ENCODE results near the gene GALNT13. TPM values are rescaled to one million over a fixed set of nuclear protein-coding genes. Genes with fewer than 3 reads are reported as not detected.

GALNT13 gene
- total RNA-seq, 2 experiments from 2014 or later = not detected

DNA sequence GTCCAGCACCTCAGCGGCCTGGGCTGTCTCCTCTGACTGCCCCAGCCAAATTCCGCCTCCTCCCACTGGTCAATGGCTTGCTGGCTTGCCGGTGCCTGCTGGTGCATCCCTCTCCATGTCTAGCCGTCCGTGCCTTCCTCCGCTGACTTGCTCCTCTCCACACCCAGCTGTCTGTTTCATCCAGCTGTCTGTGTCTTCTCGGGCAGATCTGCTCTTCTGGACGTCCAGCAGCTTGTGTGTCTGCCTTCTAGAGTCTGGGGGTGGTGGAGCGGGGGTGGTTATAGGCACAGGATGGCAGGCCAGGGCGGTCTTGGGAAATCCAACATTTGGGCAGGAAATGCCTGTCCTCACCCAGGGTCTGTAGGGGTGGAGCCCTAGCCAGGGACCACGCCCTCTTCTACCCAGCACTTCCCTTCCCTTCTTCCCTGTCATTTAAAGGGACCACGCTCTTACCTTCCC, 369.2 kb downstream of the GALNT13 start:
- H4K20me1 ChIP-seq (ENCODE audit: insufficient read depth, low read length) = no peaks in the 10 kb centered on the region
- no peaks in the 10 kb centered on the region for H3K9me2 ChIP-seq (ENCODE audit: insufficient read depth, low read length)
- POLR2A ChIA-PET = no interaction called here
- no peak overlapping the region for H3K4me3 ChIP-seq (ENCODE audit: low read depth, low read length, poor library complexity, severe bottlenecking)
- no TSS peak for BruUV-seq (replicated peaks)
- CTCF ChIA-PET (ENCODE audit: unreplicated experiment) = no interaction called here
- no peak overlapping the region for H2AFZ ChIP-seq (ENCODE audit: low read length)
- intact Hi-C loops (cut with micrococcal nuclease; ENCODE audit: unreplicated experiment) = no loop called here
- no peaks in the 10 kb centered on the region for H3K4me1 ChIP-seq (ENCODE audit: insufficient read depth, low read length, poor library complexity, severe bottlenecking)
- H3K27ac ChIP-seq (ENCODE audit: low read depth, low read length, poor library complexity, severe bottlenecking) = no peak overlapping the region
- H3K9me3 ChIP-seq (ENCODE audit: low read length) = no peaks in the 10 kb centered on the region
- no peak overlapping the region for H3K4me2 ChIP-seq (ENCODE audit: low read length)
- no peaks in the 10 kb centered on the region for H3K79me2 ChIP-seq (ENCODE audit: insufficient read depth, low read depth, low read length)
- H3K36me3 ChIP-seq (ENCODE audit: insufficient read depth, low read length) = no peaks in the 10 kb centered on the region
- no peak for DNase-seq (ENCODE audit: low spot score)
- TF ChIP-seq, protein P1, sequence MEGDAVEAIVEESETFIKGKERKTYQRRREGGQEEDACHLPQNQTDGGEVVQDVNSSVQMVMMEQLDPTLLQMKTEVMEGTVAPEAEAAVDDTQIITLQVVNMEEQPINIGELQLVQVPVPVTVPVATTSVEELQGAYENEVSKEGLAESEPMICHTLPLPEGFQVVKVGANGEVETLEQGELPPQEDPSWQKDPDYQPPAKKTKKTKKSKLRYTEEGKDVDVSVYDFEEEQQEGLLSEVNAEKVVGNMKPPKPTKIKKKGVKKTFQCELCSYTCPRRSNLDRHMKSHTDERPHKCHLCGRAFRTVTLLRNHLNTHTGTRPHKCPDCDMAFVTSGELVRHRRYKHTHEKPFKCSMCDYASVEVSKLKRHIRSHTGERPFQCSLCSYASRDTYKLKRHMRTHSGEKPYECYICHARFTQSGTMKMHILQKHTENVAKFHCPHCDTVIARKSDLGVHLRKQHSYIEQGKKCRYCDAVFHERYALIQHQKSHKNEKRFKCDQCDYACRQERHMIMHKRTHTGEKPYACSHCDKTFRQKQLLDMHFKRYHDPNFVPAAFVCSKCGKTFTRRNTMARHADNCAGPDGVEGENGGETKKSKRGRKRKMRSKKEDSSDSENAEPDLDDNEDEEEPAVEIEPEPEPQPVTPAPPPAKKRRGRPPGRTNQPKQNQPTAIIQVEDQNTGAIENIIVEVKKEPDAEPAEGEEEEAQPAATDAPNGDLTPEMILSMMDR (conservative IDR thresholded peaks at IDR 0.05; ENCODE audit: low read length) = no peak
- no peak for TF ChIP-seq EZH2phosphoT487 (IDR thresholded peaks at IDR 0.05; ENCODE audit: borderline replicate concordance, low read depth, low read length)

GRCh38 chr2:154242687-154243086, 371.0 kb downstream of the GALNT13 start:
- POLR2A ChIA-PET = interaction anchor here (1.2 kb wide), 1 partner anchor 19 kb away, joined by 5 read pairs; no protein-coding TSS in a partner anchor
- Histone ChIP-seq H3K9me2 (ENCODE audit: insufficient read depth, low read length) (no peaks in the 10 kb centered on the region), H3K79me2 (ENCODE audit: insufficient read depth, low read depth, low read length) (no peaks in the 10 kb centered on the region), H4K20me1 (ENCODE audit: insufficient read depth, low read length) (no peaks in the 10 kb centered on the region), H3K36me3 (ENCODE audit: insufficient read depth, low read length) (no peaks in the 10 kb centered on the region), H3K4me2 (ENCODE audit: low read length) (no peak overlapping the region), H3K4me1 (ENCODE audit: insufficient read depth, low read length, poor library complexity, severe bottlenecking) (no peaks in the 10 kb centered on the region), H3K27ac (ENCODE audit: low read depth, low read length, poor library complexity, severe bottlenecking) (no peak overlapping the region), H3K9me3 (ENCODE audit: low read length) (no peaks in the 10 kb centered on the region), H2AFZ (ENCODE audit: low read length) (no peak overlapping the region), H3K4me3 (ENCODE audit: low read depth, low read length, poor library complexity, severe bottlenecking) (no peak overlapping the region)
- TF ChIP-seq, protein P1 (conservative IDR thresholded peaks at IDR 0.05; ENCODE audit: low read length) = no peak
- TF ChIP-seq EZH2phosphoT487 (IDR thresholded peaks at IDR 0.05; ENCODE audit: borderline replicate concordance, low read depth, low read length) = no peak
- CTCF ChIA-PET (ENCODE audit: unreplicated experiment) = no interaction called here
- no TSS peak for BruUV-seq (replicated peaks)
- no peak for DNase-seq (ENCODE audit: low spot score)
- intact Hi-C loops (cut with micrococcal nuclease; ENCODE audit: unreplicated experiment) = no loop called here

DNA sequence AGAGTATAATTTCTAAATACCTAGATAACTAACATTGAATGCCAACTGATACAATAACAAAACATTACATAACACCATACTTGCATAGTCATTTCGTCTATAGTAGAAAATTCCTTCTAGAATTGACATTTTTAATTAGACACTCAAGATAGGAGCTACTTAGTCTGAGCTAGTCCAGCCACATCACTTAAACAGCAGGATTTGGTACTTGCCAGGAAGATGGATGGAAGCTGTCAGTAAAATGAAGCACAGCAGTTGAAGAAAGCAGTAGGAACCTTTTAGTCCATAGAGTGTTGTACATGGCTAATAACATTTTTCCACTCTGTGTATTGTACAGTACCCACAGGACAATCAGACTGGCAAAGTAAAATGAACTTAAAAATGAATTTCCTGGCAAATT, 372.0 kb downstream of the GALNT13 start:
- POLR2A ChIA-PET = interaction anchor here (0.6 to 1.2 kb wide), 4 partner anchors 18 to 1059 kb away, joined by 3 to 5 read pairs (median 4); no protein-coding TSS in a partner anchor
- CTCF ChIA-PET (ENCODE audit: unreplicated experiment) = no interaction called here
- intact Hi-C loops (cut with micrococcal nuclease; ENCODE audit: unreplicated experiment) = no loop called here
- no TSS peak for BruUV-seq (replicated peaks)
- no peaks in the 10 kb centered on the region for H3K36me3 ChIP-seq (ENCODE audit: insufficient read depth, low read length)
- H3K9me3 ChIP-seq (ENCODE audit: low read length) = no peaks in the 10 kb centered on the region
- H3K4me2 ChIP-seq (ENCODE audit: low read length) = no peak overlapping the region
- no peak for DNase-seq (ENCODE audit: low spot score)
- no peaks in the 10 kb centered on the region for H3K79me2 ChIP-seq (ENCODE audit: insufficient read depth, low read depth, low read length)
- H2AFZ ChIP-seq (ENCODE audit: low read length) = no peak overlapping the region
- H3K4me3 ChIP-seq (ENCODE audit: low read depth, low read length, poor library complexity, severe bottlenecking) = no peak overlapping the region
- no peak for TF ChIP-seq EZH2phosphoT487 (IDR thresholded peaks at IDR 0.05; ENCODE audit: borderline replicate concordance, low read depth, low read length)
- TF ChIP-seq, protein P1 (conservative IDR thresholded peaks at IDR 0.05; ENCODE audit: low read length) = no peak
- H3K27ac ChIP-seq (ENCODE audit: low read depth, low read length, poor library complexity, severe bottlenecking) = no peak overlapping the region
- H3K4me1 ChIP-seq (ENCODE audit: insufficient read depth, low read length, poor library complexity, severe bottlenecking) = no peaks in the 10 kb centered on the region
- no peaks in the 10 kb centered on the region for H4K20me1 ChIP-seq (ENCODE audit: insufficient read depth, low read length)
- no peaks in the 10 kb centered on the region for H3K9me2 ChIP-seq (ENCODE audit: insufficient read depth, low read length)

Data from OCI-LY7 (cell line).